SU-DHL-6 (cell line): ENCODE measurements around the gene PDRG1.

ENCODE experiments used
- H2AFZ ChIP-seq: fragments of 200-600 bp; sonication (generic); 2 replicates; pipeline ENCODE4 v1.6.1; 2014; ENCODE audit warnings: low read depth, mild to moderate bottlenecking, moderate library complexity, mixed read lengths, antibody characterized with exemption, low read length; ENCODE audit not compliant: severe bottlenecking
- H3F3A ChIP-seq: fragments of 200-600 bp; shearing (Covaris generic); 2 replicates; pipeline ENCODE4 v1.6.0; 2016; ENCODE audit warnings: antibody characterized with exemption, mild to moderate bottlenecking; ENCODE audit not compliant: insufficient read depth
- H3K27ac ChIP-seq: fragments of 200-600 bp; sonication (generic); 2 replicates; pipeline ENCODE4 v1.5.1; 2016; ENCODE audit warnings: low read depth, mild to moderate bottlenecking, low read length, moderate library complexity, mixed read lengths
- H3K27me3 ChIP-seq: fragments of 200-600 bp; sonication (generic), shearing (Covaris generic); 2 replicates; pipeline ENCODE4 v1.6.0; 2014; ENCODE audit warnings: mild to moderate bottlenecking, low read length
- H3K36me3 ChIP-seq: fragments of 200-600 bp; sonication (generic); 2 replicates; pipeline ENCODE4 v1.6.1; 2014; ENCODE audit warnings: mild to moderate bottlenecking, low read length, mixed read lengths
- H3K4me2 ChIP-seq: fragments of 300-600, 200-600 bp; shearing (Covaris generic), sonication (generic); 2 replicates; pipeline ENCODE4 v1.6.0; 2014; ENCODE audit warnings: low read length, low read depth, mild to moderate bottlenecking; ENCODE audit not compliant: poor library complexity, severe bottlenecking
- H3K4me3 ChIP-seq: fragments of 200-600 bp; sonication (generic); 2 replicates; pipeline ENCODE4 v1.5.1; 2014; ENCODE audit warnings: antibody characterized with exemption, low read length, mild to moderate bottlenecking, mixed read lengths; ENCODE audit not compliant: insufficient read depth, poor library complexity, severe bottlenecking
- H3K79me2 ChIP-seq: fragments of 200-600 bp; sonication (generic); 2 replicates; pipeline ENCODE4 v1.6.1; 2014; ENCODE audit warnings: mild to moderate bottlenecking, low read length, moderate library complexity; ENCODE audit not compliant: insufficient read depth
- H3K9ac ChIP-seq: fragments of 200-600 bp; sonication (generic); 2 replicates; pipeline ENCODE4 v1.7.0; 2014; ENCODE audit warnings: mild to moderate bottlenecking, low read length
- H3K9me2 ChIP-seq: fragments of 200-600 bp; sonication (generic); replicated peaks from 2 replicates; pipeline ENCODE4 v1.6.1; 2014; ENCODE audit warnings: low read length; ENCODE audit not compliant: insufficient read depth
- H3K9me3 ChIP-seq: fragments of 200-600 bp; sonication (generic); 2 replicates; pipeline ENCODE4 v1.6.1; 2014; ENCODE audit warnings: low read length, mixed read lengths; ENCODE audit not compliant: insufficient read depth
- H4K20me1 ChIP-seq: fragments of 200-600 bp; sonication (generic); 2 replicates; pipeline ENCODE4 v1.6.1; 2014; ENCODE audit warnings: low read depth, mild to moderate bottlenecking, antibody characterized with exemption, low read length, moderate library complexity, mixed read lengths
- CTCF ChIP-seq: fragments of 200-600 bp; sonication (generic); IDR thresholded peaks from one replicate; pipeline ENCODE4 v1.5.1; 2017; ENCODE audit warnings: antibody characterized with exemption, mild to moderate bottlenecking, low read length, moderate library complexity; ENCODE audit not compliant: insufficient read depth, poor library complexity, severe bottlenecking
- EZH2phosphoT487 ChIP-seq: fragments of 200-600 bp; sonication (generic), shearing (Covaris generic); conservative IDR thresholded peaks from 2 replicates; pipeline ENCODE4 v1.6.1; 2018; ENCODE audit warnings: mild to moderate bottlenecking, antibody characterized with exemption, low read length, moderate library complexity, mixed read lengths

The PDRG1 gene

GRCh38 chr20:31927627-31928159 lies 24.2 kb downstream of the PDRG1 start:
- no peak for TF ChIP-seq EZH2phosphoT487
- no peak for TF ChIP-seq CTCF
- H4K20me1 ChIP-seq = no peaks in the 10 kb centered on the region
- H3K9ac ChIP-seq = no peak overlapping the region
- H3K9me3 ChIP-seq = no peaks in the 10 kb centered on the region
- no peaks in the 10 kb centered on the region for H3K36me3 ChIP-seq
- no peak overlapping the region for H3K4me2 ChIP-seq
- H3K4me3 ChIP-seq = no peak overlapping the region
- no peak overlapping the region for H2AFZ ChIP-seq
- peaks cover 2% of the 10 kb centered on the region; the same call in 1 of the 2 replicates for H3K27me3 ChIP-seq
- no peaks in the 10 kb centered on the region for H3K79me2 ChIP-seq
- no peak overlapping the region for H3K27ac ChIP-seq
- H3F3A ChIP-seq = no peaks in the 10 kb centered on the region
- H3K9me2 ChIP-seq = no peaks in the 10 kb centered on the region

GRCh38 chr20:31926493-31926892 lies 25.4 kb downstream of the PDRG1 start:
- Histone ChIP-seq H2AFZ (no peak overlapping the region), H3K4me2 (no peak overlapping the region), H3K79me2 (no peaks in the 10 kb centered on the region), H3K27me3 (peaks cover 2% of the 10 kb centered on the region; the same call in 1 of the 2 replicates), H3F3A (no peaks in the 10 kb centered on the region), H3K27ac (no peak overlapping the region), H3K9me3 (no peaks in the 10 kb centered on the region), H3K9me2 (no peaks in the 10 kb centered on the region), H3K36me3 (no peaks in the 10 kb centered on the region), H4K20me1 (no peaks in the 10 kb centered on the region), H3K9ac (no peak overlapping the region), H3K4me3 (no peak overlapping the region)
- no peak for TF ChIP-seq CTCF

- Histone ChIP-seq H4K20me1 (no peaks in the 10 kb centered on the region), H3K9ac (no peak overlapping the region), H3K79me2 (no peaks in the 10 kb centered on the region), H3K27ac (no peak overlapping the region), H3K4me2 (no peak overlapping the region), H3K9me3 (no peaks in the 10 kb centered on the region), H3F3A (no peaks in the 10 kb centered on the region), H3K36me3 (no peaks in the 10 kb centered on the region), H2AFZ (no peak overlapping the region), H3K9me2 (no peaks in the 10 kb centered on the region), H3K27me3 (peaks cover 2% of the 10 kb centered on the region; the same call in 1 of the 2 replicates), H3K4me3 (no peak overlapping the region)
- TF ChIP-seq CTCF (no peak), EZH2phosphoT487 (no peak)
Measured at GRCh38 chr20:31925631-31926030, 26.2 kb downstream of the PDRG1 start.

- Histone ChIP-seq H3K36me3 (no peaks in the 10 kb centered on the region), H3K9me3 (no peaks in the 10 kb centered on the region), H3K9ac (no peak overlapping the region), H3K9me2 (no peaks in the 10 kb centered on the region), H3K27ac (no peak overlapping the region), H3K4me2 (no peak overlapping the region), H3F3A (no peaks in the 10 kb centered on the region), H4K20me1 (no peaks in the 10 kb centered on the region), H2AFZ (no peak overlapping the region), H3K4me3 (no peak overlapping the region), H3K79me2 (no peaks in the 10 kb centered on the region), H3K27me3 (peaks cover 2% of the 10 kb centered on the region; the same call in 1 of the 2 replicates)
- TF ChIP-seq EZH2phosphoT487 = no peak
- TF ChIP-seq CTCF = no peak
Measured at GRCh38 chr20:31924561-31924960, 27.3 kb downstream of the PDRG1 start.
